ENCODE results near the gene ETAA1.

- TF ChIP-seq, protein P1, sequence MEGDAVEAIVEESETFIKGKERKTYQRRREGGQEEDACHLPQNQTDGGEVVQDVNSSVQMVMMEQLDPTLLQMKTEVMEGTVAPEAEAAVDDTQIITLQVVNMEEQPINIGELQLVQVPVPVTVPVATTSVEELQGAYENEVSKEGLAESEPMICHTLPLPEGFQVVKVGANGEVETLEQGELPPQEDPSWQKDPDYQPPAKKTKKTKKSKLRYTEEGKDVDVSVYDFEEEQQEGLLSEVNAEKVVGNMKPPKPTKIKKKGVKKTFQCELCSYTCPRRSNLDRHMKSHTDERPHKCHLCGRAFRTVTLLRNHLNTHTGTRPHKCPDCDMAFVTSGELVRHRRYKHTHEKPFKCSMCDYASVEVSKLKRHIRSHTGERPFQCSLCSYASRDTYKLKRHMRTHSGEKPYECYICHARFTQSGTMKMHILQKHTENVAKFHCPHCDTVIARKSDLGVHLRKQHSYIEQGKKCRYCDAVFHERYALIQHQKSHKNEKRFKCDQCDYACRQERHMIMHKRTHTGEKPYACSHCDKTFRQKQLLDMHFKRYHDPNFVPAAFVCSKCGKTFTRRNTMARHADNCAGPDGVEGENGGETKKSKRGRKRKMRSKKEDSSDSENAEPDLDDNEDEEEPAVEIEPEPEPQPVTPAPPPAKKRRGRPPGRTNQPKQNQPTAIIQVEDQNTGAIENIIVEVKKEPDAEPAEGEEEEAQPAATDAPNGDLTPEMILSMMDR (IDR thresholded peaks at IDR 0.05; ENCODE audit: low read depth, low read length, poor library complexity, severe bottlenecking): no peak
- TF ChIP-seq EZH2phosphoT487 (IDR thresholded peaks at IDR 0.05; ENCODE audit: borderline replicate concordance, low read length): no peak
Observed at GRCh38 chr2:67423489-67423888, 26.4 kb downstream of the ETAA1 start.

Measured in DOHH2 (cell line).